ENCODE measurements around the gene PRPF19. TPM values are rescaled to one million over a fixed set of nuclear protein-coding genes. Genes with fewer than 3 reads are reported as not detected.

PRPF19 gene
- polyA plus RNA-seq, 2 of the 4 experiments (the other 2 are of a cell fraction) = 41.1 to 177 TPM

DNA sequence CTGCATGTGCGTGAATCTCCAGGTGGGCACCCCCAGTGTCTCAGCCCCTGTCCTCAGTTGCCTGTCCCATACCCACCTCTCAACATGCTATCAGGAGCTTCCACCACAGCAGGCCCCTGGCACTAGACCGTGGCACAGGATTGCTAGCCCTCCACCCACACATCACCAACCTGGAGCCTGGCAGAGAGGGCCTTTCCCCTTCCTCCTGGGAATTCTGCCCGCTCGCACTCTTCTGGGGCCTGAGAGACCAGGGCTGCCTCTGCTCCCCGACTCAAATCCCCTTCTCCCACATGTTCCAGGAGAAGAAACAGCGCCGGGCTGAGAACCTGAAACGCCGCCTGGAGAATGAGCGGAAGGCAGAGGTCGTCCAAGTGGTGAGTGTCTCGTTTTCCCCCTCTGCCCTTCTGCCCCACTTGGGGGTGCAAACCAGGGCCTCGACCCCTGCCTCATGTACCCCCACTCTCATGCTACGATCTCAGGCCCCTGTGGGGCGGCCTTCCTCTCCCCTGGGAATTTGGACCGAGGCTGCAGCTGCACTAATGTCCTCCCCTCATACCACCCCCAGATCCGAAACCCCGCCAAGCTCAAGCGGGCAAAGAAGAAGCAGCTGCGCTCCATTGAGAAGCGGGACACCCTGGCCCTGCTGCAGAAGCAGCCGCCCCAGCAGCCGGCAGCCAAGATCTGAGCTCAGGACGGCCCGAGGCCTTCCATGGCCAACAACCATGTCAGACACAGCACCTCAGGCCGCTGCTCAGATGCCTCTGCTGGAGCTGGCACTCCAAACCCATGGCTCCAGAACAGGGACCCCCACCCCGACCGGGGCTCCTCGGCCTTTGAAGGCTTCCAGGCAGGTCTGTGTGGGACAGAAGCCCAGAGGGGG lies 56.5 kb downstream of the PRPF19 start (continued):
- TF ChIP-seq ZC3H11A (IDR thresholded peaks at IDR 0.05) = no peak
- TF ChIP-seq HOXB13 (CRISPR knock-in tag; IDR thresholded peaks at IDR 0.05; ENCODE audit: low read depth) = no peak
- no peak for TF ChIP-seq CHD2 (IDR thresholded peaks at IDR 0.05; ENCODE audit: low read length, partially characterized antibody)
- TF ChIP-seq, protein P1, sequence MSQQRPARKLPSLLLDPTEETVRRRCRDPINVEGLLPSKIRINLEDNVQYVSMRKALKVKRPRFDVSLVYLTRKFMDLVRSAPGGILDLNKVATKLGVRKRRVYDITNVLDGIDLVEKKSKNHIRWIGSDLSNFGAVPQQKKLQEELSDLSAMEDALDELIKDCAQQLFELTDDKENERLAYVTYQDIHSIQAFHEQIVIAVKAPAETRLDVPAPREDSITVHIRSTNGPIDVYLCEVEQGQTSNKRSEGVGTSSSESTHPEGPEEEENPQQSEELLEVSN (IDR thresholded peaks at IDR 0.05; ENCODE audit: borderline replicate concordance, low read depth) = no peak

DNA sequence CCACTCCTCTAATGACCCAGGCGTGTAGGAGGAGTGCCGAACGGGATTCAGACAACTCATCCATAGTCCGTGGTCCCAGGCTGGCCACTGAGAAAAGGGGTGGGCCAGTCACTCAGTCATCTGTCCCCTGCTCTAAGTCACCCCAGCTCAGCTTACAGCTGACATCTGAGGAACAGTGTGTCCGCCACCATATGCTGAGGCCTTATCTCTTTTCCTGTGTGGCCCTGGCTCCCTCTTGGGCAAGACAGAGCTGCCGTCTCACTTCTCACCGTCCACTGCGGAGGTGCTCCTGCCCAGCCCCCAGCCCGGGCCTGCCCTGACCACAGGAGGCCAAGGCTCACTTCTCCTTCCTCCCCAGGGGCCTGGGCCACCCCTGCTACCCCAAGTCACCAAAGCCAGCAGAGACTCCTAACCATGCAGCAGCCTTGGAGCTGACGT lies 57.7 kb downstream of the PRPF19 start:
- no peak for FAIRE-seq
- TF ChIP-seq HDAC2 (IDR thresholded peaks at IDR 0.05) (no peak), JUN (IDR thresholded peaks at IDR 0.05) (no peak), KDM1A (IDR thresholded peaks at IDR 0.05; ENCODE audit: low read depth) (no peak), MAZ (IDR thresholded peaks at IDR 0.05; ENCODE audit: borderline replicate concordance, low read depth, low read length) (no peak), ESRRA (IDR thresholded peaks at IDR 0.05; ENCODE audit: borderline replicate concordance, low read length) (no peak), ZFP36 (IDR thresholded peaks at IDR 0.05; ENCODE audit: borderline replicate concordance, partially characterized antibody) (no peak), JUNB (IDR thresholded peaks at IDR 0.05) (no peak), KDM5A (IDR thresholded peaks at IDR 0.05) (no peak), SMC3 (IDR thresholded peaks at IDR 0.05) (no peak), SREBF2 (IDR thresholded peaks at IDR 0.05) (no peak)
- TF ChIP-seq, protein P2, sequence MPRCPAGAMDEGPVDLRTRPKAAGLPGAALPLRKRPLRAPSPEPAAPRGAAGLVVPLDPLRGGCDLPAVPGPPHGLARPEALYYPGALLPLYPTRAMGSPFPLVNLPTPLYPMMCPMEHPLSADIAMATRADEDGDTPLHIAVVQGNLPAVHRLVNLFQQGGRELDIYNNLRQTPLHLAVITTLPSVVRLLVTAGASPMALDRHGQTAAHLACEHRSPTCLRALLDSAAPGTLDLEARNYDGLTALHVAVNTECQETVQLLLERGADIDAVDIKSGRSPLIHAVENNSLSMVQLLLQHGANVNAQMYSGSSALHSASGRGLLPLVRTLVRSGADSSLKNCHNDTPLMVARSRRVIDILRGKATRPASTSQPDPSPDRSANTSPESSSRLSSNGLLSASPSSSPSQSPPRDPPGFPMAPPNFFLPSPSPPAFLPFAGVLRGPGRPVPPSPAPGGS (IDR thresholded peaks at IDR 0.05) = no peak
- TF ChIP-seq, protein P1 (IDR thresholded peaks at IDR 0.05; ENCODE audit: borderline replicate concordance, low read depth) = no peak
- TF ChIP-seq, protein P3, sequence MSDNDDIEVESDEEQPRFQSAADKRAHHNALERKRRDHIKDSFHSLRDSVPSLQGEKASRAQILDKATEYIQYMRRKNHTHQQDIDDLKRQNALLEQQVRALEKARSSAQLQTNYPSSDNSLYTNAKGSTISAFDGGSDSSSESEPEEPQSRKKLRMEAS (IDR thresholded peaks at IDR 0.05) = no peak
- TF ChIP-seq, protein P4, sequence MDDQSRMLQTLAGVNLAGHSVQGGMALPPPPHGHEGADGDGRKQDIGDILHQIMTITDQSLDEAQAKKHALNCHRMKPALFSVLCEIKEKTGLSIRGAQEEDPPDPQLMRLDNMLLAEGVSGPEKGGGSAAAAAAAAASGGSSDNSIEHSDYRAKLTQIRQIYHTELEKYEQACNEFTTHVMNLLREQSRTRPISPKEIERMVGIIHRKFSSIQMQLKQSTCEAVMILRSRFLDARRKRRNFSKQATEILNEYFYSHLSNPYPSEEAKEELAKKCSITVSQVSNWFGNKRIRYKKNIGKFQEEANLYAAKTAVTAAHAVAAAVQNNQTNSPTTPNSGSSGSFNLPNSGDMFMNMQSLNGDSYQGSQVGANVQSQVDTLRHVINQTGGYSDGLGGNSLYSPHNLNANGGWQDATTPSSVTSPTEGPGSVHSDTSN (IDR thresholded peaks at IDR 0.05) = no peak
- no peak for DNase-seq (ENCODE audit: low read depth in 1 of 2, low spot score in 1 of 2)
- Histone ChIP-seq H3K9me3 (no peaks in the 10 kb centered on the region), H3K4me1 (peaks cover 10% of the 10 kb centered on the region; the same call in 1 of the 3 replicates), H3K4me2 (no peak overlapping the region), H3K27ac (no peak overlapping the region), H3K4me3 (no peak overlapping the region)
- ChIA-PET CTCF (interaction anchor here (1.3 to 3.6 kb wide), 3 partner anchors 18 to 50 kb away, joined by 4 to 21 read pairs (median 17); no protein-coding TSS in a partner anchor), POLR2A (no interaction called here)
- no peak for ATAC-seq
- WGBS (ENCODE audit: missing lambda C conversion rate) = 89% methylated on average over 10 of the region's 10 CpGs

DNA sequence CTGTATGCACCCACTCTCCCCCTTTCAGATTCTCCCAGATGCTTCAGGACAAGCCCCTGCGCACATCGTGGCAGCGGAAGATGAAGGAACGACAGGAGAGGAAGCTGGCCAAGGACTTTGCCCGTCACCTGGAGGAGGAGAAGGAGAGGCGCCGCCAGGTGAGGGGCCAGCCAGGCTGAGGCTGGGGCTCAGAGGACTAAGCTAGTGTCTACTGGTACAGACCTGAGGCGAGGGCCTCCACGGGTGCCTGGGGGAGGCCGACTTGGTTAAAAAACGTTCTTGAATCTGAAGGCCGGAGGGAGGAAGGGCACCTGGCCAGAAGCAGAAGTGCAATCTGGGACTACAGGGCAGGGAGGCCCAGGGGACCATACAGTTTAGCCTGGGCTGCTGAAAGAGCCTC lies 58.5 kb downstream of the PRPF19 start:
- DNase-seq (ENCODE audit: low read depth in 1 of 2, low spot score in 1 of 2) (no peak), FAIRE-seq (no peak)
- 91% methylated on average over 12 of the region's 12 CpGs for whole genome bisulfite sequencing (ENCODE audit: missing lambda C conversion rate)

More for the DNA sequence above, 58.5 kb downstream of the PRPF19 start:
- peaks cover 14% of the 10 kb centered on the region; the same call in 1 of the 3 replicates for H3K4me1 ChIP-seq
- H3K4me2 ChIP-seq = no peak overlapping the region
- H3K9me3 ChIP-seq = no peaks in the 10 kb centered on the region
- no peak for TF ChIP-seq FOXS1 (CRISPR knock-in tag; IDR thresholded peaks at IDR 0.05)
- no peak for TF ChIP-seq NFE2L2 (conservative IDR thresholded peaks at IDR 0.05; ENCODE audit: low read length)
- TF ChIP-seq, protein P2 (IDR thresholded peaks at IDR 0.05) = no peak
- TF ChIP-seq TP53 (CRISPR knock-in tag; IDR thresholded peaks at IDR 0.05) = no peak
- TF ChIP-seq PHF8 (IDR thresholded peaks at IDR 0.05; ENCODE audit: borderline replicate concordance, low read depth) = no peak
- no peak for TF ChIP-seq HOXB5 (CRISPR knock-in tag; IDR thresholded peaks at IDR 0.05)
- H3K4me3 ChIP-seq = no peak overlapping the region
- ATAC-seq = no peak
- ChIA-PET POLR2A (no interaction called here), CTCF (interaction anchor here (3.6 kb wide), 1 partner anchor 51 kb away, joined by 17 read pairs; no protein-coding TSS in a partner anchor)
- H3K27ac ChIP-seq = no peak overlapping the region

All from A549 (cell line).